BJ (cell line): Measurements from ENCODE around the gene C20orf96. TPM values are rescaled to one million over a fixed set of nuclear protein-coding genes. Genes with fewer than 3 reads are reported as not detected.

Source experiments
- CTCF ChIA-PET: fragments of 350-600 bp; formaldehyde crosslinking; extraction: SDS; loops from one replicate; lab custom pipeline; 2021; ENCODE audit warnings: antibody characterized with exemption, inconsistent platforms; lab: Yijun Ruan, JAX
- POLR2A ChIA-PET: fragments of 300-600 bp; sonication (Branson Sonifier 250); formaldehyde crosslinking; extraction: SDS; loops from one replicate; lab custom pipeline; 2021; ENCODE audit warnings: antibody characterized with exemption; lab: Charles Lee
- DNase-seq: peaks from one replicate; pipeline ENCODE4 v3.0.0-alpha.2; 2011; ENCODE audit warnings: low read depth
- H3K27me3 ChIP-seq: 2 replicates; pipeline ENCODE4 v1.6.0; 2011; ENCODE audit warnings: low read length; ENCODE audit not compliant: control insufficient read depth, insufficient read depth
- H3K36me3 ChIP-seq: 2 replicates; pipeline ENCODE4 v1.5.1; 2011; ENCODE audit warnings: low read length; ENCODE audit not compliant: control insufficient read depth, insufficient read depth
- H3K4me3 ChIP-seq: 2 replicates; pipeline ENCODE4 v1.5.1; 2011; ENCODE audit warnings: low read depth, mild to moderate bottlenecking, control low read depth, low read length
- polyA plus RNA-seq: library from polyadenylated mRNA; depleted of rRNA; stranded (reverse); fragments of >200 nt; gene quantifications from 2 replicates; pipeline ENCODE4 v1.2.3, GENCODE V29; 2011
- TF ChIP-seq, protein P1 (sequence below): IDR thresholded peaks from 2 replicates; pipeline ENCODE4 v1.5.1; 2011; ENCODE audit warnings: low read depth, mild to moderate bottlenecking, control low read depth, inconsistent platforms, low read length, moderate library complexity; ENCODE audit not compliant: insufficient read depth

C20orf96 gene
- polyA plus RNA-seq, 1 experiment, result 5.5 TPM

DNA sequence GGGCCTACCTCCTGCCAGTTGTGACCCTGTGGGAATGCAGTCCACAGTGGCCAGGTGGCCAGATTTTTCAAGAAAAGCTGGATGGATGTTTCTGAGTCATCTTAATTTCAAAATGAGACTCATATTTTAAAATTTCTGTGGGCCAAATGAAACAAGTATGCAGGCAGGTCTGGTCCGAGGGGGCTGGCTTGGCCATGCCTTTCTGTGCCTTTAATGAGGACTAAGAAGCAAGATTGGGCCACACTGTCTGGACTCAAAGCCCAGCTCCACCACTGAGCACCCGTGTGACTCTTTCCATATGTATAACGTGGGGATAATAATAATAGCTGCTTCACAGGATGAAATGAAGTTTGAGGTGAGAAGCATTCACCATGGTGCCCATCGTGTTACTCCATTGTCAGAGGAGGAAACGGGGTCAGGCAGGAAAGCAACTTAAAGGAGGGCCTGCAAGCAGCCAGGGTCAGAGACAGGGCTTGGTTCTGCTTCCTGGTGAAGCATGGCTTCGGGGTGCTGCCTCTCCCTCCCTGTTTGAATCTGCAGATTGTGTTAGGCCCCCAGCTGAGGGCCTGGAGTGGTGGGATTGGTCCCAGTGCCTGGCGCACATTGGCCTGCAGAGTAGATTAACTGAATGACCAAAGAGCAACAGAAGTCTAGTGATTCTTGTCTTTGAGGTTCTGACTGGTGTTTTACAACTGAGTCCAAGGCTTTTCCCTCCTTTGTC is 38.6 kb upstream of the C20orf96 start:
- Histone ChIP-seq H3K27me3 (no peaks in the 10 kb centered on the region), H3K36me3 (peaks cover 3% of the 10 kb centered on the region; the same call in 1 of the 2 replicates), H3K4me3 (no peak overlapping the region)
- no peak for DNase-seq
- POLR2A ChIA-PET, result no interaction called here
- CTCF ChIA-PET, result interaction anchor here (0.6 to 3.5 kb wide), 13 partner anchors 12 to 216 kb away, joined by 3 to 25 read pairs (median 4); partner anchors contain the start of gene NRSN2
- TF ChIP-seq, protein P1, sequence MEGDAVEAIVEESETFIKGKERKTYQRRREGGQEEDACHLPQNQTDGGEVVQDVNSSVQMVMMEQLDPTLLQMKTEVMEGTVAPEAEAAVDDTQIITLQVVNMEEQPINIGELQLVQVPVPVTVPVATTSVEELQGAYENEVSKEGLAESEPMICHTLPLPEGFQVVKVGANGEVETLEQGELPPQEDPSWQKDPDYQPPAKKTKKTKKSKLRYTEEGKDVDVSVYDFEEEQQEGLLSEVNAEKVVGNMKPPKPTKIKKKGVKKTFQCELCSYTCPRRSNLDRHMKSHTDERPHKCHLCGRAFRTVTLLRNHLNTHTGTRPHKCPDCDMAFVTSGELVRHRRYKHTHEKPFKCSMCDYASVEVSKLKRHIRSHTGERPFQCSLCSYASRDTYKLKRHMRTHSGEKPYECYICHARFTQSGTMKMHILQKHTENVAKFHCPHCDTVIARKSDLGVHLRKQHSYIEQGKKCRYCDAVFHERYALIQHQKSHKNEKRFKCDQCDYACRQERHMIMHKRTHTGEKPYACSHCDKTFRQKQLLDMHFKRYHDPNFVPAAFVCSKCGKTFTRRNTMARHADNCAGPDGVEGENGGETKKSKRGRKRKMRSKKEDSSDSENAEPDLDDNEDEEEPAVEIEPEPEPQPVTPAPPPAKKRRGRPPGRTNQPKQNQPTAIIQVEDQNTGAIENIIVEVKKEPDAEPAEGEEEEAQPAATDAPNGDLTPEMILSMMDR, result no peak

DNA sequence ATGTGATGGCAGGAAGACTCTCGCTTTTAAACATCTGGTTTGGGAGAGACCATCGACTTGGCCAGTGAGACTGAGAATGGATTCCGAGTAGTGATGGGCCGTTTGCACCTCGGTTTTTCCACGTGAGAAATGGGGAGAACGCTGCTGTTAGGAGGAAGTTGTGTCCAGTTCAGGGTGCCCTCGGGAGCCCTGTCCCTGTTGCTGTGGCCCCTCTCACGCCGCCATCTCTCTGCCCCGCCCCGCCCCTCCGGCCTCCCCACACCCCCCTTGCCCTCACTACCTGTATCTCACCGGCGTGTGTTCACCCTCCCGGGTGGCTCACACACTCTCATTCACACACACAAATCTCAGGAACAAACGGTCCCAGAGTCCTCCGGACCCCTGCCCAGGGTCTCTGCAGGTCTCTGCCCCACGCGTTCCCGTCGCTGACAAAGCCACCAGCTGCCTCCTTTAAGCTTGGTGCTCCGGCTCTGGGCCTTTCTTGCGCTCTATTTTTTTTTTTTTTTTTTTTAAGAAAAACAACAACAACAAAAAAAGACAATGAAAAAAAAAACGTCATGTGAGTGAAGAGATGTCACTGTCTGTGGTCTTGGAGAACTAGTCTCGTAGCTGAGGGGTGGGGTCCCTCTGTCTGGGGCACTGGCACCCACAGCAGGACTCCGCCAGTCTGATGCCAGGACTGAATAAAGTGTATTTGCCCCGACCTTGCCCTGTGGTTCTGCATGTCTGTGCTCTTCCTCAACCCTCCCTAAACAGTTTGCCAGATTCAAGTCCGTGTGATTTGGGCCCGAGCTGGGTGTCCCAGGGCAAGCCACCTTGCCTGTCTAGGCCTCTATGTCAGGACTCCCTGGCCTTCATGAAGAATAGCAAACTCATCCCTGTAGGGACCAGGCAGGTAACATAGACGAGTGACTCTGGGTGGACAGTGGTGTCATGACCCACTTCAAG is 37.8 kb upstream of the C20orf96 start:
- CTCF ChIA-PET, result interaction anchor here (1.0 to 3.3 kb wide), 3 partner anchors 12 to 69 kb away, joined by 3 to 25 read pairs (median 5); no protein-coding TSS in a partner anchor
- no peak for DNase-seq
- Histone ChIP-seq H3K4me3 (peak overlapping the region; percentile 85), H3K36me3 (peaks cover 3% of the 10 kb centered on the region; the same call in 1 of the 2 replicates), H3K27me3 (no peaks in the 10 kb centered on the region)
- TF ChIP-seq, protein P1, result no peak
- POLR2A ChIA-PET, result no interaction called here

DNA sequence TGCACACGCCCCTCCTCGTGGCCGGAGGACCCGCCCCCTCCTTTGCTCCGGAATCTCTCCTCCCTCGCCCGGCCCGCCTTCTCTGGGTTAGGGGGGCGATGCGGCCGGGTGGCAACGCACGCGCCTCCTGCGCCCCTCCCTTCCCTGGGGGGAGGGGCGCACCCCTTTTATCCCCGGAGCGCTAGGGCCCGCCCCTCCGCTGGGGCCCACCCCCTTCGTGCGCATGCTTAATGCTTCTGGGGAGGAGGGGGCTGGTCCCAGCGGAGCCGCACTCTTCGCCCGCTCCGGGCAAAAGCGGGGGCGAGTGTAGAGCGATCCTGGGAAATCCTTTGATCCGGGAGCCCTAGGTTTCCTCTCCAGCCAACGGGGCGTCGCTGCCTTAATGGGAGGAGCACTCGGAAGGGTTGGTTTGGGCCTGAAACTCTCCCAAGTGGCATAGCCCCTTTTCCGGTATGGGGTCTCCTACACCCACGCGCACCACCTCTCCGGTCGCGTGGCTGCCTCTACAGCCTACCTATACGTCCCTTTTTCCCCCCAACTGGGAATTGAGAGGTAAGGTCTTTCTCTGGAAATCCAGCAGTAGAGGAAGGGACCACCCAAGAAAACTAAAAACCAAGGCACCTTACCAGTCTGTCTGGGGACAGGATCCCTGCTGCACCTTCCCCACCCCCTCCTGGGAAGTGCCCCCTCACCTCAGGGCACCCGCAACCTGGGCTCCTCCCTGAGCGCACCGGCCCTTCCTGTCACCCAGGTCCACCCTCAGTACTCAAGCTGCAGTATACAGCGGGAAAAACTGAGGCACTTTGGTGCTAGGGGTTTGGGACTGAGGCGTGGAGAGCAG is 36.9 kb upstream of the C20orf96 start:
- ChIA-PET POLR2A (no interaction called here), CTCF (no interaction called here)
- no peak for DNase-seq
- Histone ChIP-seq H3K4me3 (peak overlapping the region; percentile 85), H3K36me3 (peaks cover 3% of the 10 kb centered on the region; the same call in 1 of the 2 replicates), H3K27me3 (no peaks in the 10 kb centered on the region)
- TF ChIP-seq, protein P1, result no peak

DNA sequence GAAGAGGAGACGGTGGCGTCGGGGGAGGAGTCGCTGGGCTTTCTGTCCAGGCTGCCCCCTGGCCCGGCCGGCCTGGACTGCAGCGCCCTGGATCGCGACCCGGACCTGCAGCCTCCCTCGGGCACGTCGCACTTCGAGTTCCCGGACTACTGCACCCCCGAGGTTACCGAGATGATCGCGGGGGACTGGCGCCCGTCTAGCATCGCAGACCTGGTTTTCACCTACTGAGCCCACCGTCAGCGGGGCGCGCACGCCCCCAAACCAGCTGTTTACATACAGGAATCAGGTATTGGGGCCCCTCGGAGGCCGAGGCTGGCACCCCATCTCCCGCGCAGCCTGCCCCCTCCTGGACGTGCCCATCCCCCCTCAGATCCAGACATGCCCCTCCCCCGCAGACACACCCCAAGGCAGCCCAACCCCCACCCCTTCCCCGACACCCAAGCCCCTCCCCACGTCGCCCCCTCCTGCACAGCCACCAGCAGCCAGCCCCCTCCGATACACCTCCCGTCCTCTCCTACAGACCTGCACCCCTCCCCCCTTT is 36.2 kb upstream of the C20orf96 start:
- H3K27me3 ChIP-seq, result no peaks in the 10 kb centered on the region
- H3K4me3 ChIP-seq, result peak overlapping the region; percentile 85
- POLR2A ChIA-PET, result no interaction called here
- peaks cover 3% of the 10 kb centered on the region; the same call in 1 of the 2 replicates for H3K36me3 ChIP-seq
- TF ChIP-seq, protein P1, result no peak; the same call in 1 of the 2 replicates
- CTCF ChIA-PET, result interaction anchor here (1.1 kb wide), 1 partner anchor 16 kb away, joined by 3 read pairs; no protein-coding TSS in a partner anchor
- no peak for DNase-seq
